ENCODE results near the gene ZNF511. TPM values are rescaled to one million over a fixed set of nuclear protein-coding genes. Genes with fewer than 3 reads are reported as not detected.

The ZNF511 gene
- total RNA-seq, 1 donor, result 24.6 TPM

DNA sequence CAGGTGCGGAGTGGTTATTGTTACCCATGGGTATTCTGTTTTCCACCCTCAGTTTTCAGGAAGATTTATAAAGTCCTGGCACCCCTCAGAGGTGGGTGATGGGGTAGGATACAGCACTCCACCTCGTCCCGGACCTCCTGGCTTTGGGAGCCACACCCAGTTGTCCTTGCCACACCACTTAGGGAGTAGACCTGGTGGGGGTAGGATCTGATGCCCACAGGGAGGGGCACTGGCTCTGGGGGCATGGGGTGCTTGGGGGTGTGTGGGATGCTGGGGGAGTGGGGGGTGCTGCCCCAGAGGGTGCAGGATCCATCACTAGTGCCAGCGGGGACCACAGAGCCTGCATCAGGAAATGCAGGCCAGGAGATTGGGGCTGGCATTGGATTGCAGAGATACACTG, 4.5 kb downstream of the ZNF511 start:
- Histone ChIP-seq H3K9me3 (ENCODE audit: low read depth, low read length) (no peaks in the 10 kb centered on the region), H4K20me1 (ENCODE audit: insufficient read depth, low read length) (peaks cover 5% of the 10 kb centered on the region), H3K79me2 (ENCODE audit: insufficient read depth, low read length) (peaks cover 4% of the 10 kb centered on the region), H3K27me3 (ENCODE audit: insufficient read depth, low read length) (no peaks in the 10 kb centered on the region), H2AFZ (ENCODE audit: low read length) (no peak overlapping the region), H3K4me2 (ENCODE audit: insufficient read depth, low read length) (no peak overlapping the region), H3K4me1 (ENCODE audit: insufficient read depth, low read length) (no peaks in the 10 kb centered on the region), H3K36me3 (ENCODE audit: insufficient read depth, low read length) (peaks cover 12% of the 10 kb centered on the region), H3K27ac (ENCODE audit: low read depth, low read length) (no peak overlapping the region), H3K4me3 (ENCODE audit: insufficient read depth, low read length) (no peak overlapping the region)
- TF ChIP-seq, protein P1, sequence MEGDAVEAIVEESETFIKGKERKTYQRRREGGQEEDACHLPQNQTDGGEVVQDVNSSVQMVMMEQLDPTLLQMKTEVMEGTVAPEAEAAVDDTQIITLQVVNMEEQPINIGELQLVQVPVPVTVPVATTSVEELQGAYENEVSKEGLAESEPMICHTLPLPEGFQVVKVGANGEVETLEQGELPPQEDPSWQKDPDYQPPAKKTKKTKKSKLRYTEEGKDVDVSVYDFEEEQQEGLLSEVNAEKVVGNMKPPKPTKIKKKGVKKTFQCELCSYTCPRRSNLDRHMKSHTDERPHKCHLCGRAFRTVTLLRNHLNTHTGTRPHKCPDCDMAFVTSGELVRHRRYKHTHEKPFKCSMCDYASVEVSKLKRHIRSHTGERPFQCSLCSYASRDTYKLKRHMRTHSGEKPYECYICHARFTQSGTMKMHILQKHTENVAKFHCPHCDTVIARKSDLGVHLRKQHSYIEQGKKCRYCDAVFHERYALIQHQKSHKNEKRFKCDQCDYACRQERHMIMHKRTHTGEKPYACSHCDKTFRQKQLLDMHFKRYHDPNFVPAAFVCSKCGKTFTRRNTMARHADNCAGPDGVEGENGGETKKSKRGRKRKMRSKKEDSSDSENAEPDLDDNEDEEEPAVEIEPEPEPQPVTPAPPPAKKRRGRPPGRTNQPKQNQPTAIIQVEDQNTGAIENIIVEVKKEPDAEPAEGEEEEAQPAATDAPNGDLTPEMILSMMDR (IDR thresholded peaks at IDR 0.05; ENCODE audit: extremely low read depth, low read depth, low read length), result no peak
- no peak for DNase-seq (ENCODE audit: insufficient read length, low spot score, missing footprints)

- peaks cover 12% of the 10 kb centered on the region for H3K36me3 ChIP-seq (ENCODE audit: insufficient read depth, low read length)
- no peak overlapping the region for H3K4me3 ChIP-seq (ENCODE audit: insufficient read depth, low read length)
- H3K27me3 ChIP-seq (ENCODE audit: insufficient read depth, low read length), result no peaks in the 10 kb centered on the region
- DNase-seq (ENCODE audit: insufficient read length, low spot score, missing footprints), result no peak
- TF ChIP-seq, protein P1 (IDR thresholded peaks at IDR 0.05; ENCODE audit: extremely low read depth, low read depth, low read length), result no peak
- no peak overlapping the region for H3K4me2 ChIP-seq (ENCODE audit: insufficient read depth, low read length)
- no peak overlapping the region for H2AFZ ChIP-seq (ENCODE audit: low read length)
- H3K9me3 ChIP-seq (ENCODE audit: low read depth, low read length), result no peaks in the 10 kb centered on the region
- no peaks in the 10 kb centered on the region for H3K4me1 ChIP-seq (ENCODE audit: insufficient read depth, low read length)
- H4K20me1 ChIP-seq (ENCODE audit: insufficient read depth, low read length), result no peaks in the 10 kb centered on the region
- no peak overlapping the region for H3K27ac ChIP-seq (ENCODE audit: low read depth, low read length)
- no peaks in the 10 kb centered on the region for H3K79me2 ChIP-seq (ENCODE audit: insufficient read depth, low read length)
These were observed 6.2 kb downstream of the ZNF511 start for GRCh38 chr10:133314911-133315310.

DNA sequence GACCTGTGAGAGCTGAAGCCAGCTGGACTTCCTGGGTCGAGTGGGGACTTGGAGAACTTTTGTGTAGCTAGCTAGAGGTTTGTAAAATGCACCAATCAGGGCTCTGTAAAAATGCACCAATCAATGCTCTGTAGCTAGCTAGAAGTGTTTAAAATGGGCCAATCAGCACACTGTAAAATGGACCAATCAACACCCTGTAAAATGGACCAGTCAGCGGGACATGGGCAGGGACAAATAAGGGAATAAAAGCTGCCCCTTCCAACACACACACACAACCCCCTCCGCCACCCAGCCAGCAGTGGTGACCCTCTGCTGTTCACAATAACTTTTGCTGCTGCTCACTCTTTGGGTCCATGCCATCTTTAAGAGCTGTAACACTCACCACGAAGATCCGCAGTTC, 7.1 kb downstream of the ZNF511 start:
- Histone ChIP-seq H3K27me3 (ENCODE audit: insufficient read depth, low read length) (no peaks in the 10 kb centered on the region), H3K27ac (ENCODE audit: low read depth, low read length) (no peak overlapping the region), H3K79me2 (ENCODE audit: insufficient read depth, low read length) (no peaks in the 10 kb centered on the region), H3K36me3 (ENCODE audit: insufficient read depth, low read length) (peaks cover 7% of the 10 kb centered on the region), H3K4me3 (ENCODE audit: insufficient read depth, low read length) (no peak overlapping the region), H2AFZ (ENCODE audit: low read length) (no peak overlapping the region), H3K9me3 (ENCODE audit: low read depth, low read length) (no peaks in the 10 kb centered on the region), H4K20me1 (ENCODE audit: insufficient read depth, low read length) (no peaks in the 10 kb centered on the region), H3K4me2 (ENCODE audit: insufficient read depth, low read length) (no peak overlapping the region), H3K4me1 (ENCODE audit: insufficient read depth, low read length) (no peaks in the 10 kb centered on the region)
- DNase-seq (ENCODE audit: insufficient read length, low spot score, missing footprints), result no peak
- TF ChIP-seq, protein P1 (IDR thresholded peaks at IDR 0.05; ENCODE audit: extremely low read depth, low read depth, low read length), result no peak

DNA sequence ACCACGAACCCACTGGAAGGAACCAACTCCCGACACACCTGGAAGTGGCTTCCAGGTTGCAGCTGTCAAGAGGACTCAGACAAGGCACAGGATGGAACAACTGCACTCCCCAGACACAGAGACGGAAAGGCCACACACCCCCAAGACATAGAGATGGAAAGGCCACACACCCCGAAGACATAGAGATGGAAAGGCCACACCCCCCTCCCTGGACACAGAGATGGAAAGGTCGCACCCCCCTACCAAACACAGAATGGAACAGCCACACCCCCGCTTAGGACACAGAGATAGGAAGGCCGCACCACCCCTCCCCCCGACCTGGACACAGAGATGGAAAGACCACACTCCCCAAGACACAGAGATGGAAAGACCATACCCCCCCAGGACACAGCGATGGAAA, 7.6 kb downstream of the ZNF511 start:
- Histone ChIP-seq H3K36me3 (ENCODE audit: insufficient read depth, low read length) (peaks cover 7% of the 10 kb centered on the region), H3K79me2 (ENCODE audit: insufficient read depth, low read length) (no peaks in the 10 kb centered on the region), H3K27me3 (ENCODE audit: insufficient read depth, low read length) (no peaks in the 10 kb centered on the region), H3K4me3 (ENCODE audit: insufficient read depth, low read length) (no peak overlapping the region), H3K27ac (ENCODE audit: low read depth, low read length) (no peak overlapping the region), H4K20me1 (ENCODE audit: insufficient read depth, low read length) (no peaks in the 10 kb centered on the region), H3K4me2 (ENCODE audit: insufficient read depth, low read length) (no peak overlapping the region), H3K4me1 (ENCODE audit: insufficient read depth, low read length) (no peaks in the 10 kb centered on the region), H2AFZ (ENCODE audit: low read length) (no peak overlapping the region), H3K9me3 (ENCODE audit: low read depth, low read length) (no peaks in the 10 kb centered on the region)
- TF ChIP-seq, protein P1 (IDR thresholded peaks at IDR 0.05; ENCODE audit: extremely low read depth, low read depth, low read length), result no peak
- no peak for DNase-seq (ENCODE audit: insufficient read length, low spot score, missing footprints)

Data from osteoblast (primary cell).